Mesenchymal stem cell (in vitro differentiated cells and primary cell): Measurements from ENCODE around the gene USP14.
"Not testable (repeated sequence)": the region's sequence is repeated elsewhere in the genome, so short reads cannot be mapped to it uniquely, and the experiment has no call there.

Experiments
- DNase-seq: peaks from one replicate; pipeline ENCODE4 v3.0.0-alpha.2; 2013
- H2AFZ ChIP-seq: one replicate; pipeline ENCODE4 v1.6.1; 2013; ENCODE audit warnings: low read depth, mild to moderate bottlenecking, control low read depth, inconsistent platforms, low read length, moderate library complexity
- H2AK5ac ChIP-seq: 2 replicates; pipeline ENCODE4 v1.6.1; 2013; ENCODE audit warnings: low read length, moderate library complexity, mild to moderate bottlenecking, inconsistent platforms; ENCODE audit not compliant: severe bottlenecking
- H2BK120ac ChIP-seq: one replicate; pipeline ENCODE4 v1.6.1; 2013; ENCODE audit warnings: low read depth, mild to moderate bottlenecking, inconsistent platforms, low read length, moderate library complexity
- H2BK12ac ChIP-seq, 2 experiments: one replicate each; pipeline ENCODE4 v1.6.1; 2013; ENCODE audit warnings: inconsistent platforms in 2 of 2, low read length in 2 of 2, mild to moderate bottlenecking in 2 of 2, moderate library complexity in 2 of 2, control low read depth in 1 of 2
- H2BK15ac ChIP-seq: one replicate; pipeline ENCODE4 v1.6.1; 2013; ENCODE audit warnings: mild to moderate bottlenecking, low read depth, inconsistent platforms; ENCODE audit not compliant: poor library complexity, severe bottlenecking
- H2BK5ac ChIP-seq: 2 replicates; pipeline ENCODE4 v1.6.1; 2013; ENCODE audit warnings: low read depth, mild to moderate bottlenecking, low read length, control low read depth, inconsistent platforms; ENCODE audit not compliant: poor library complexity, severe bottlenecking
- H3K14ac ChIP-seq, 2 experiments: one replicate each; pipeline ENCODE4 v1.6.1; 2013; ENCODE audit warnings: inconsistent platforms in 2 of 2, low read length in 2 of 2, control low read depth in 1 of 2, mild to moderate bottlenecking in 1 of 2, moderate library complexity in 1 of 2
- H3K18ac ChIP-seq, 2 experiments: one replicate each; pipeline ENCODE4 v1.6.1; 2013; ENCODE audit warnings: inconsistent platforms in 2 of 2, low read length in 2 of 2, control low read depth in 1 of 2, low read depth in 1 of 2, mild to moderate bottlenecking in 1 of 2
- H3K23ac ChIP-seq, 2 experiments: one replicate each; pipeline ENCODE4 v1.6.1; 2013; ENCODE audit warnings: inconsistent platforms in 2 of 2, low read length in 2 of 2, mild to moderate bottlenecking in 2 of 2, moderate library complexity in 2 of 2, control low read depth in 1 of 2
- H3K27ac ChIP-seq: 2 replicates; pipeline ENCODE4 v1.5.1; 2013; ENCODE audit warnings: mild to moderate bottlenecking, moderate library complexity, low read length, control low read depth, inconsistent platforms; ENCODE audit not compliant: poor library complexity, severe bottlenecking
- H3K27me3 ChIP-seq, 2 experiments: 2 replicates each; pipeline versions ENCODE4 v1.6.1 to v1.7.0; 2013; ENCODE audit warnings: low read length in 2 of 2, mild to moderate bottlenecking in 2 of 2, moderate library complexity in 2 of 2, control low read depth in 1 of 2, inconsistent platforms in 1 of 2; ENCODE audit not compliant: control insufficient read depth in 1 of 2, insufficient read depth in 1 of 2
- H3K36me3 ChIP-seq, 2 experiments: 2 replicates each; pipeline versions ENCODE4 v1.6.1 to v1.7.0; 2013; ENCODE audit warnings: low read length in 2 of 2, control low read depth in 1 of 2, inconsistent platforms in 1 of 2, low read depth in 1 of 2, mild to moderate bottlenecking in 1 of 2; ENCODE audit not compliant: insufficient read depth in 2 of 2, control insufficient read depth in 1 of 2
- H3K4ac ChIP-seq, 2 experiments: one replicate each; pipeline ENCODE4 v1.6.1; 2013; ENCODE audit warnings: inconsistent platforms in 2 of 2, low read length in 2 of 2, mild to moderate bottlenecking in 2 of 2, moderate library complexity in 2 of 2, control low read depth in 1 of 2, low read depth in 1 of 2
- H3K4me1 ChIP-seq: 2 replicates; pipeline ENCODE4 v1.6.1; 2013; ENCODE audit warnings: low read depth, low read length, control low read depth; ENCODE audit not compliant: control insufficient read depth, insufficient read depth
- H3K4me2 ChIP-seq: 2 replicates; pipeline ENCODE4 v1.6.1; 2013; ENCODE audit warnings: low read length, mild to moderate bottlenecking, inconsistent platforms; ENCODE audit not compliant: poor library complexity, severe bottlenecking
- H3K4me3 ChIP-seq, 2 experiments: 2 replicates each; pipeline versions ENCODE4 v1.5.1 to v1.7.0; 2013; ENCODE audit warnings: low read length in 2 of 2, mild to moderate bottlenecking in 2 of 2, control low read depth in 1 of 2, low read depth in 1 of 2; ENCODE audit not compliant: insufficient read depth in 1 of 2
- H3K79me1 ChIP-seq: replicated peaks from 2 replicates; pipeline ENCODE4 v1.6.1; 2013; ENCODE audit warnings: mild to moderate bottlenecking, control low read depth, low read length, inconsistent platforms; ENCODE audit not compliant: poor library complexity, severe bottlenecking
- H3K9ac ChIP-seq: 2 replicates; pipeline ENCODE4 v1.7.0; 2013; ENCODE audit warnings: mild to moderate bottlenecking, low read length, moderate library complexity
- H3K9me3 ChIP-seq: 2 replicates; pipeline ENCODE4 v1.7.0; 2013; ENCODE audit warnings: mild to moderate bottlenecking, low read length; ENCODE audit not compliant: control insufficient read depth
- H4K8ac ChIP-seq: one replicate; pipeline ENCODE4 v1.6.1; 2013; ENCODE audit warnings: inconsistent platforms, mild to moderate bottlenecking, low read length, moderate library complexity
- H4K91ac ChIP-seq: one replicate; pipeline ENCODE4 v1.6.1; 2013; ENCODE audit warnings: mild to moderate bottlenecking, low read length, inconsistent platforms
- WGBS: methylation state at CpG from one replicate; pipeline ENCODE4 v1.1.7; 2013; ENCODE audit warnings: mixed read lengths; 5-methylcytosine and 5-hydroxymethylcytosine counted together

The USP14 gene

DNA sequence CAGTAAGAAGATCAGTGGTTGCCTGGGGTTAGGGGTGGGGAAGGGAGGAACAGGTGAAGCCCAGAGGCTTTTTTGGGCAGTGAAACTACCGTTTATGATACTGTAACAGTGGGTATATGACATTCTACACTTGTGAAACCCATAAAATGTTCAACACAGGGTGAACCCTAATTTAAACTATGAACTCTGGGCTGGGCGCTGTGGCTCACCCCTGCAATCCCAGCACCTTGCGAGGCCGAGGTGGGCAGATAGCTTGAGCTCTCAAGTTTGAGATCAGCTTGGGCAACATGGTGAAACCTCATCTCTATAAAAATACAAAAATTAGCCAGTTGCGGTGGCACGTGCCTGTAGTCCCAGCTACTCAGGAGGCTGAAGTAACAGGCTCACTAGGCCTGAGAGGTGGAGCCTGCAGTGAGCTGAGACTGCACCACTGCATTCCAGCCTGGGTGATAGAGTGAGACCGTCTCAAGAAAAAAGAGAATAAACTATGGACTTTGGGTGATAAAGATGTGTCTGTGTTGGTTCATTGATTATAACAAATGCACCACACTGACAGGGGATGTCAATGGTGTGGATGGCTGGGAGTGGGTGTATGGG lies 17.6 kb upstream of the USP14 start:
- H2AFZ ChIP-seq = no peak overlapping the region
- no peak overlapping the region for H2BK12ac ChIP-seq
- H2AK5ac ChIP-seq = no peak overlapping the region
- no peak overlapping the region for H2BK5ac ChIP-seq
- H3K27me3 ChIP-seq = no peaks in the 10 kb centered on the region
- H3K4me1 ChIP-seq = no peaks in the 10 kb centered on the region
- H2BK120ac ChIP-seq = no peak overlapping the region
- no peak for DNase-seq
- H3K9me3 ChIP-seq = no peaks in the 10 kb centered on the region
- no peak overlapping the region for H3K14ac ChIP-seq
- no peak overlapping the region for H3K4me2 ChIP-seq
- no peak overlapping the region for H3K9ac ChIP-seq
- no peak overlapping the region for H4K91ac ChIP-seq
- H3K36me3 ChIP-seq = no peaks in the 10 kb centered on the region
- no peaks in the 10 kb centered on the region for H3K79me1 ChIP-seq
- H3K23ac ChIP-seq = no peak overlapping the region
- H3K27ac ChIP-seq = no peak overlapping the region
- no peak overlapping the region for H3K4ac ChIP-seq
- no peak overlapping the region for H3K18ac ChIP-seq
- 87% methylated on average over 7 of the region's 7 CpGs for WGBS
- H4K8ac ChIP-seq = no peak overlapping the region
- H2BK15ac ChIP-seq = no peak overlapping the region
- H3K4me3 ChIP-seq = no peak overlapping the region

DNA sequence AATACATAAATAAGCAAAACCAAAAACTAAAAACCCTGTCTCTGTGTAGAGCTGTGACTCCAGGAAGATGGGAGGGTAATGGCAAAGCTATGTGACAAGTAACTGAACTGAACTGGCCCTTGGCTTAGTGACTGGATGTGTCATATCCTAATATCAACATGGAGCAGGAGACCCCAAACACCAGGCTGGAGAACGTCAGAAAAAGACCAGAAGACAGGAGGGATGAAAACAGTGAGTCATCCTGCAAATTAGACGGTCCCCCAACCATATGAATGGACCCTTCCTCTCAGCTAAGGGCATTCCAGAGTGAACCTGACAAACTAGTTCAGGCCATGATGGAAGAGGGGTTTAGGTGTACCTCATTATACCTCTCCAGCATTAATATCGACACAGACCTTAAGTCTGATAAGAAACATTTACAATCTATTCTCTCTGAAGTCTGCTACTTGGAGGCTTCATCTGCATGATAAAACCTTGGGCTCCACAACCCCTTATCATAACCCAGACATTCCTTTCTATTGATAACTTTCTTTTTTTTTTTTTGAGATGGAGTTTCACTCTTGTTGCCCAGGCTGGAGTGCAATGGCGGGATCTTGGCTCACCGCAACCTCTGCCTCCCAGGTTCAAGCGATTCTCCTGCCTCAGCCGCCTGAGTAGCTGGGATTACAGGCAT lies 15.6 kb upstream of the USP14 start:
- H4K8ac ChIP-seq, H3K4ac ChIP-seq, H4K91ac ChIP-seq, H2BK5ac ChIP-seq, H2AFZ ChIP-seq, H3K14ac ChIP-seq, H3K23ac ChIP-seq, H2BK15ac ChIP-seq, H3K9me3 ChIP-seq, H3K4me2 ChIP-seq, H3K27ac ChIP-seq, H3K18ac ChIP-seq, H3K4me3 ChIP-seq, DNase-seq, H3K4me1 ChIP-seq, H3K36me3 ChIP-seq, H3K9ac ChIP-seq, H3K27me3 ChIP-seq, H2AK5ac ChIP-seq, H2BK12ac ChIP-seq, H3K79me1 ChIP-seq, H2BK120ac ChIP-seq: not testable (repeated sequence)
- 67% methylated on average over 7 of the region's 7 CpGs for WGBS

DNA sequence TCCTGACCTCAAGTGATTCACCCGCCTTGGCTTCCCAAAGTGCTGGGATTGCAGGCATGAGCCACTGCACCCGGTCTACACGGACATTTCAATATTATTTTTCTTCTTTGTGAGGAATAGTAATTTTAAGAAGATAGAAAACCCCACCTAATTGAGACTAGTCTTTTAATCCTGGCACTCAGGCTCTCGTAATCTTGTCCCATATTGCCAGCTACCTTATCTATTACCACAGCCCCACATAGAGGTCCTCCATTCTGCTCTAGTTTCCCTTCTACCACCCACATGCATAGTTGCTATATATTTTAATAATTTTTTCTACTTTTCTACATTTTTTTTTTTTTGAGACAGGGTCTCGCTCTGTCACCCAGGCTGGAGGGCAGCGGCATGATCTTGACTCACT lies 9.5 kb upstream of the USP14 start:
- no peak overlapping the region for H4K8ac ChIP-seq
- no peak overlapping the region for H3K14ac ChIP-seq
- DNase-seq = no peak
- WGBS = 95% methylated on average over 4 of the region's 6 CpGs
- H3K4me2 ChIP-seq = no peak overlapping the region
- no peak overlapping the region for H2AFZ ChIP-seq
- no peak overlapping the region for H2BK5ac ChIP-seq
- H3K79me1 ChIP-seq = no peaks in the 10 kb centered on the region
- H2BK15ac ChIP-seq = no peak overlapping the region
- no peaks in the 10 kb centered on the region for H3K36me3 ChIP-seq
- no peak overlapping the region for H3K18ac ChIP-seq
- no peak overlapping the region for H4K91ac ChIP-seq
- H3K27ac ChIP-seq = no peak overlapping the region
- H3K4ac ChIP-seq = no peak overlapping the region
- H3K9me3 ChIP-seq = no peaks in the 10 kb centered on the region
- H3K23ac ChIP-seq = no peak overlapping the region
- H3K4me1 ChIP-seq = no peaks in the 10 kb centered on the region
- H2BK12ac ChIP-seq = no peak overlapping the region
- H2BK120ac ChIP-seq = no peak overlapping the region
- H2AK5ac ChIP-seq = no peak overlapping the region
- H3K27me3 ChIP-seq = peaks cover 0 to 9% of the 10 kb centered on the region in 2 experiments
- no peak overlapping the region for H3K9ac ChIP-seq
- H3K4me3 ChIP-seq = no peak overlapping the region

DNA sequence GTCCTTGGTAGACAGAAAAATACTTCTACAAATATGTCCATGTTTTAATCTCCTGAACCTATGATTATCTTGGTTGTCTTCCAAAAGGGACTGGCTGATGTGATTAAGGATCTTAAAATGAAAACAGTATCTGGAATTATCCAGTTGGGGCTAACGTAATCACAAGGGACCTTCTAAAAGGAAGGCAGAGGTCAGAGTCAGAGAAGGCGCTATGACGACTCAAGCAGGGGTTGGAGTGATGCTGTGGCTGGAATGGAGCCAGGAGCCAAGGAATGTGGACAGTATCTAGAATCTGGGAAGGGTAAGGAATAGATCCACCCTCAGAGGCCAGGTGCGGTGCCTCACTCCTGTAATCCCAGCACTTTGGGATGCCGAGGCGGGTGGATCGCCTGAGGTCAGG lies 4.2 kb upstream of the USP14 start:
- Histone ChIP-seq H3K27me3 (peaks cover 0 to 9% of the 10 kb centered on the region in 2 experiments), H2AK5ac (no peak overlapping the region), H3K27ac (no peak overlapping the region), H3K36me3 (no peaks in the 10 kb centered on the region), H3K14ac (no peak overlapping the region), H2BK15ac (no peak overlapping the region), H3K9ac (no peak overlapping the region), H4K8ac (no peak overlapping the region), H4K91ac (no peak overlapping the region), H3K18ac (no peak overlapping the region), H3K79me1 (no peaks in the 10 kb centered on the region), H2BK120ac (no peak overlapping the region), H3K23ac (no peak overlapping the region), H2AFZ (no peak overlapping the region), H3K4ac (no peak overlapping the region), H3K4me3 (no peak overlapping the region), H3K4me2 (no peak overlapping the region), H3K4me1 (peaks cover 3% of the 10 kb centered on the region), H3K9me3 (no peaks in the 10 kb centered on the region), H2BK12ac (no peak overlapping the region), H2BK5ac (no peak overlapping the region)
- WGBS = 90% methylated on average over 7 of the region's 7 CpGs
- DNase-seq = no peak
